Astrocyte of the hippocampus (primary cell): ENCODE measurements around the gene RAP1GAP.
"Not testable (repeated sequence)": the region's sequence is repeated elsewhere in the genome, so short reads cannot be mapped to it uniquely, and the experiment has no call there.

Experiments used
- DNase-seq: peaks from one replicate; pipeline ENCODE4 v3.0.0; 2011; ENCODE audit warnings: low read depth, low spot score

RAP1GAP gene

DNA sequence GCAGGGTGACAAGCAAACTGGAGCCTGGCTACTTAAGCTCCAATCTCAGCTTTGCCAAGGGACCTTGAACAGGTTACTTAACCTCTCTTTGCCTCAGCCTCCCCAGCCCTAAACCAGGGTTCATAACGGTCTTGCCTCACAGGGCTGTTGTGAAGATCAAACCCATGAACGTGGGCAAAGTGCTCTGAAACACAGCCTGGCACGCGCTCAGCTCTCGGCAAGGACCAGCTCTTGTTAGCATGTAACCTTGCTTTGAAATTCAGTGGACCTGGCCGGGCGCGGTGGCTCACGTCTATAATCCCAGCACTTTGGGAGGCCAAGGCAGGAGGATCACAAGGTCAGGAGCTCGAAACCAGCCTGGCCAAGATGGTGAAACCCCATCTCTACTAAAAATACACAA lies 24.8 kb downstream of the RAP1GAP start:
- DNase-seq, result no peak

GRCh38 chr1:21643624-21644023 lies 25.5 kb downstream of the RAP1GAP start:
- DNase-seq, result no peak

DNA sequence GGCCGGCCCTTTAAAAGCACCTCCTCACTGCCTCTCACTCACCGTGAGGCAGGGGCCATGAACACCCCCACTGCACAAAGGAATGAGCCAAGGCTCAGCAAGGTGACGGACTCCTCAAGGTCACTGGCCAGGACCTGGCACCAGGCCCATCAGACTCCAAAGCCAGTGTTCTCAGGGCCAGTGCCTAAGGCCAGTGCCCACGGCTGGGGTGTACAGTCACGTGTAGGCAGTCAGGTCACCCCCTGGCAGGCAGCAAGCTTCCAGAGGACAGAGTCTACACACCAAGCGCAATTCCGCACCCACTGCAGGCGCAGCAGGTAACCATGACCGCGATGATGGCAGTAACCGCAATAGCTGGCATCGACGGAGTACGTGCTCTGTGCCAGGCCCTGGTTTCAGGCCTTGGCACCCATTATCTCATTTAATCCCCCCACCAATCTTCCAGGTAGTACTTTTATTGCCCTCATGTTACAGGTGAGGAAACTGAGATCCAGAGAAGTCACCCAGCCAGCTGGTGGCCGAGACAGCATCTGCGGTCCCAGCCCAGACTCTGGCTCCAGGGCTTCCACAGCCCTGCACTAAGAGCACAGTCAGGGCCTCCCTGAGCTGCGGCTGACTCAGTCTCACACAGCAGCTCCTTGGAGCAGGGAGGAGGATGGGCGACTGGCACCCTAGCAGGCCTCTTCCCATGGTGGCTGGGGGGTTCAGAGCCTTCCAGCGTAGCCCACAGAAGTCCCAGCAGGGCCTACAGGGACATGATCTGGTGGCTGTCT lies 27.0 kb downstream of the RAP1GAP start:
- no peak for DNase-seq

- no peak for DNase-seq
Measured at GRCh38 chr1:21641537-21641936, 27.6 kb downstream of the RAP1GAP start.

DNA sequence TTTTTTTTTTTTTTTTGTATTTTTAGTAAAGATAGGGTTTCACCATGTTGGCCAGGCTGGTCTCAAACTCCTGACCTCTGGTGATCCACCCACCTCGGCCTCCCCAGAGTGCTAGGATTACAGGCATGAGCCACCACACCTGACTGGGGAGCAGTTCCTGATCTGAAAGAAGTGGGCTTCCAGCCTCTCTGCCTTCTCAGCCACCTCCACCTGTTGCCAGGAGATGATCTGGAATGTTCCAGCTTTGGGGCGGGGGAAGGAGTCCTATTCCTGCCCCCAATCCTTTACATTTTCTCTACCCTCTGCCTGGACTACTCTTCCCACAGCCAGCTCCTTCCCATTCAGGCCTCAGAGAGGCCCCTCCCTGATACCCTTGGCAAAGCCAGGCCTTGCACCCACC lies 28.1 kb downstream of the RAP1GAP start:
- DNase-seq, result no peak

DNA sequence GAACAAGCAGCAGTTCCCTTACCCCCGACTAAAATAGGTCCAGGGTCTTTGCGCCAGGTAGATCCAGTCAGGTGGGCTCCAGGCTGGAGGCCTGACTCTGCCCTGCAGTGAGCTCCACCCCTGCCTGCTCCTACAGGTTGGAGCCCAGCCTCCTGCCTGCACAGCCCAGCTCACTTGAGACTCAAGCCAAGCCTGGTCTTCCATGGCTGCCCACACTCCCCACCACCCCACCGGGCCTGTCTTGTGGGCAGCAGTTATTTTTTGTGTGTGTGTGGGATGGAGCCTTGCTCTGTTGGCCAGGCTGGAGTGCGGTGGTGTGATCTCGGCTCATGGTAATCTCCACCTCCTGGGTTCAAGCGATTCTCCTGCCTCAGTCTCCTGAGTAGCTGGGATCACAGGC lies 28.5 kb downstream of the RAP1GAP start:
- no peak for DNase-seq

DNA sequence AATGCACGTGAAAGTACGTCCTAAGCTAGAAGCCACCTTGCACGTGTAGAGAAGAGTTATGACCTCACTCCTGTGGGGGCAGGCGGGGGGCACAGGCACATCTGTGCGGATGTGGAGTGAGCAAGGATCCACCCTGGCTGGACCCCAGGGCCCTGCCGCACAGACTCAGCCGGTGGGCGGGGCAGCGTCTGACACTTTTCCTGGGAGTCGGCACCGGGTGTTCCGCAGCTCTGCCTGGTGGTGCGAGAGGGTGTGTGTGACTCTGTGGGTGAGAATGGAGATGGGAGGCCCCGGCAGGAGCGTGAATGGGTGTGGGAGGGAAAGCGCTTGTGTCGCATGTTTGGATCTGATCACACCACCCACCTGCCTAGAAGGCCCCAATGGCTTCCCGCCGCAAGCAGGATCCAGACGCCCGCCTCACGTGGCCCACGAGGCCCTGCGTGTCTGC lies 29.5 kb downstream of the RAP1GAP start:
- no peak for DNase-seq

DNA sequence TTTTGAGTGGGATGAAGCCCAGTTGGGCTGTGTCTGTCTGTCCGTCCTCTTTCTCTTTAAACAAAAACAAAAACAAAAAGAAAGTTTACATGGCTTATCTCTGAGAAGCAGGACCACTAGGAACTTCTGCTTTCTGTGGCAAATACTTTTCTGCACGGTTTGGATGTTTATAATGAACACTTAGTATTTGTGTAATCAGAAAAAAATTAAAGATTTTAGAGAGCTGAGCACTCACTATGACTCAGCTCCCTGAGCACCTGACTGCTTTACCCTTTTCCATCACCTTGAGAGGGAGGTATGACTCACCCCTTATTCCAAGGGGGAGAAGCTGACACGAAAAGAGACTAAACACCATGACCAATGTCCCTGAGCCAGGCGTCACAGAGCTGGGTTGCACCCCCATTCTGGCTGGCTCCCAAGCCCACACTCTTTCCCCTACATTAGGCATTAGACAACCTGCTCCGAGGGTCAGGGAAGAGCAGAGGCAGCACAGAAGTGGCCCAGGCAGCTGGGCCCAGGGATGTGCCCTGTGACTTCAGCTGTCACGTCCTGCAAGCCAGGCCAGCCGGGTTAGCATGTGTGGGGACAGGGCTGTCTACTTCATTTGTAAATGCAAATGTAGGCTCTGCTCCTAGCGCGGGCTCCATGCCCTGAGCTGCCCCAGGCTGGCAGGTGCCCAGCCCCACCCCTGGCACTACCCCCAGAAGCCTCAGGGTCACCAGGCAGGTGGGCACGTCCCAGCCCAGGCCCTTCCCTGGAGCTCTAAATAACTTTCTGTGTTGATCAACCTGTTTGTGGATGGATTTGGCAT lies 30.4 kb downstream of the RAP1GAP start:
- DNase-seq, result peak; percentile 79

DNA sequence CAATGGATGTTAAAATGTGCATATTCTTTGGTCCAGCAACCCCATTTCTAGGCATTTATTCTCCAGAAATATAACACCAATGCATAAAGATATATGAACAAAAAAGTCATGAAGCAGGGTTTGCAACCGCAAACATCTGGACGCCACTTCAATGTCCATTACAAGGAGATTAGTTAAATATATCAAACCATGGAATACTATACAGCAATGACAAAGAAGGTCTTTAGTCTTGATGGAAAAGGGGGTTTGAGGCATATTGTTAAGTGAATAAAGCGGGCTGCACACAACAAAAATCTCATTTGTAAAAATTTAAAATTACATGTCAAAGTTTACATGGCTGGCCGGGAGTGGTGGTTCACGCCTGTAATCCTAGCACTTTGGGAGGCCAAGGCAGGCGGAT lies 31.6 kb downstream of the RAP1GAP start:
- no peak for DNase-seq

DNA sequence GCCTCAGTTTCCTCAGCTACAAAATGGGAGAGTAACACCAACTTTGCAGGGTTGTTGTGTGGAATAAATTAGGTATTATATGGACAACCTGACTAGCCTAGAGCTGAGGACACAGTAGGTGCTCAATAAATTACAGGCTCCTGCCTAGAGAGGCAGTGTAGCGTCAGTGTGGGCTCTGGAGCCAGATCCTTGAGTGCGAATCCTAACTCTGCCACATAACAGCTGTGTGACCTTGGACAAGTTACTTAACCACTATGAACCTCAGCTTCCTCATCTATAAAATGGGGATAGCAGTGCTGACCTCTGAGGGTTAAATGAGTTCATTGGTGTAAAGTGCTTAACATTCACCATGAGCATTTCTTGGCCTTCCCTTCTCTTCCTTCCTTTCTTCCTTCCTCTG lies 33.1 kb downstream of the RAP1GAP start:
- DNase-seq, result no peak

DNA sequence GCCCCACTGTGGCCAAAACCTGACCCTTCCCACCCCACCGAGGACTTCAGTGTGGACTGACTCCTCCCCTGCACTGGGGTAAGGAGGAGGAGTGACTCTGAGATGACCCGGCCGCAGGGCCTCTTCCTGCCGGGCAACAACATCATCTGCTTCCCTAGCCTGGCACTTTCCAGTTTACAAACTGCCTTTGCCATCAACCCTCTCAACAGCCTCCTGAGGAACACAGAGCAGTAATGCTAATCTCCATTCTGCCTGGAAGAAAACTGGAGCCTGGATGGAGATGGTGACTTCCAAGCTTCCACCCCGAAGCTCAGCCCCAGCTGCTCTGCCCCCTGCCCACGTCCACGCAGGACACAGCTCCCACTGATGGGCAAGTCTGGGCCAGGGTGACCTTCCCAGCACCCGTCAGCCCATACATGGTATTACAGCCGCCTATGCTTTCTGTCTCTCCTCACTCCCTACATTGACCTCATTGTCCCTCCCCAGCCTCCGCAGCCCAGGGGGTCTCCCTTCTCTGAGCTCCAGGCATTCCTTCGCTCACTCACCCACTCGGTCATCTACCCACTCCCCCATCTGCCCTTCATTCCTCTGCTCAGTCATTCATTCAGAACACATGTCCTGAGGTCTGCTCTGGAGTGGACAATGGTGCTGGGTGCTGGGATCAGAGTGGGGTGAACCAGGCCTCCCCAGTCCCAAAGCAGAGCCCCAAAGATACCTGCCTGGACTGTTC lies 34.2 kb downstream of the RAP1GAP start:
- no peak for DNase-seq

DNA sequence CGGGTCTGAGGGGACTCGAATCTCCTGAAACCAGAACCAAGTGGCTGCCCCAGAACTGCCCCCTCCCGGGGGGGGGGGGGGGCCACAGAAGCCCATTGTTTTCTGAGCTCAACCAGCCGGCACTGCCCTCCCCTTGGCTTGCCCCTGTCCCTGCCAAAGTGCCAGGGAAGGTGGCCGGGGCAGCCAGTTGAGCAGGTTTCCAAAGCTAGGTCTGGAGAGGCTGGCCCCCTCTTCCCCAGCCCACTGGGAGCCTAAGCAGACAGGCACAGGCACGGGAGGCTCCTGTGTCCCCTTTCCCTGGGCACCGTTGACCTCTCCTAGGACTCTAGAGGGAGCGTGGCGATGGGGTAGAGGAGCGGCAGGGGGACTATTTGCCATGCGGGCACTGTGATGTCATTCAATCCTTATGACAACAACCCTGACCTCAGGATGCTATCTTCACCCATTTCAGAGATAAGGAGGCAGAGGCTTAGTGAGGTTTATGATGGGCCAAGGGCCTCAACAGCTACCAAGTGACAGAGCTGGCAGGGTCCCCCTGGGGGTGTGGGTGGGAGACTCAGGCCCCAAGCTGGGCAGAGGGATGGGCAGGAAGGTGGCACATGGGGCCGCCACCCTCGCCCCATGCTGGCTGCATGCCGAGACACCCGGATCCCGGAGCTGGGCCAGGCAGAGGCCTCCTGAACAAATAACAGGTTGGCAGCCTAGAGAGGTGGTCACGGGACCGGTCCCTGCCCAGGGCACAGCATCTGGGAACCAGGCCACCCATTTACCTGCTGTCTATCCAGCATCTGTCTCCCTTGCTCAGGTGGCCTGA lies 35.0 kb downstream of the RAP1GAP start:
- DNase-seq, result no peak

- no peak for DNase-seq
Measured at GRCh38 chr1:21633141-21633755, 35.9 kb downstream of the RAP1GAP start.

DNA sequence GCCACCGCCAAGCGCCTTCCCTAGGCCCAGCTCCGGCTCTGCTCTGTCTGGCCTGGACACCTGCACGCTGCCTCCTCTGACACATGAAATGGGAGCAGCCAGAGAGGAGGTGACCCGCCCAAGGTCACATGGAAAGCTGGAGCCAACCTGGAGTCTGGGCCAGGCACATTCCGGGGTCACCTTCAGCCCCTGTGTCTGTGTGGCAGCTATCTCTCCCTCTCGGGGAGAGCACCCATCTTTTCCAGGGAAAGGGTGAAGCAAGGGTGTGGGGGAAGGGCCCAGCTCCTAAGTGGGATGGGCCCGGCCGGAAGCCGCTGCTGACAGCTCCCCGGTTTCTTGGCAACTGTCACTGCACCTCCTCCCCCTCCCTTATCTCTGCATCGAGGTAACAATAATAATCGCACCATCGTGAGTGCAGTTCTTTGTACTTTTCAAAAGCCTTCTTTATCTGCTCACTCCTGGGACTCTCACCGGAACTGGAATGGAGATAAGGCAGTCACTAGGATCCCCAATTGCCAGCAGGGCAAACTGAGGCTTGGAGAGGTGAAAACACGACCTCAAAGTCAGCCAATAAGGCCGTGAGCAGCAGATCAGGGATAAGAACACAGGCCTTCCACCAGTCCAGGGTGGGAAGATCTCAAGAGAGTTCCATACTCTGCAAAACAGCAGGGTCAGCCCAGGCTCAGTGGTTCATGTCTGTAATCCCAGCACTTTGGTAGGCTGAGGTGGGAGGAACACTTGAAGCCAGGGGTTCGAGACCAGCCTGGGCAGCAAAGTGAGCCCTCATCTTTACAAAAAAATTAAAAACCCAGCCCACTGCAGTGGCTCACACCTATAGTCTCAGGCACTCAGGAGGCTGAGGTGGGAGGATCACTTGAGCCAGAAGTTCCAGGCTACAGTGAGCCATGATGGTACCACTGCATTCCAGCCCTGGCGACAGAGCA lies 36.9 kb downstream of the RAP1GAP start:
- DNase-seq, result no peak

GRCh38 chr1:21631590-21631943 lies 37.6 kb downstream of the RAP1GAP start:
- not testable (repeated sequence) for DNase-seq

DNA sequence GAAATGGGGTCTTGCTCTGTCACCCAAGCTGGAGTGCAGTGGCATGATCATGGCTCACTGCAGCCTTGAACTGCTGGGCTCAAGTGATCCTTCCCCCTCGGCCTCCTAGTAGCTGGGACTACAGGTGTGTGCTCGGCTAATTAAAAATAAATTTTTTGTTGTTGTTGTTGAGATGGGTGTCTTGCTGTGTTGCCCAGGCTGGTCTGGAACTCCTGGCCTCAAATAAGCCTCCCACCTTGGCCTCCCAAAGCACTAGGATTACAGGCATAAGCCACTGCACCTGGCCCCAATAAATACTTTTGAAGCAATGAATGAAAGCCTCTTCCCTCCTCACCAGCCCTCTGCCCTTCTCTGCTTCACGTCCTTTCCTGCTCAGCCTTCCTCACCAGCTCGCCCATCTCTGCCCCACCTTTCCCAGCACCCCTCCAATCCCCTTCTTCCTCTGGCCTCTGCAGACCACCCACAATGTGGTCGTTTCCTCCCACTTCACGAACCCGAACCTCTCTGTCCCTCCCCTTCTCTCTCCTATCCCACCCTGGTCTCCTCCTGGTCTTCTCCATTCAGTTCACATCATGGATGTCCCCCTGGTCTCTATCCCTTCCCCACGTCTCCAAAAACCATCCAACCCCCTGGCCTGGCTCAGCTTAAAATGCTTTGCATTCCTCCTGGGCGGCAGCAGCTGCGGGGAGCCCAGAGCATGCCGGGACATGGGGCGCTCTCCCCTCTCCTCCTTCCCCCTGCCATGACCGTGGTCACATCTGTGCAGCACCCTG lies 38.4 kb downstream of the RAP1GAP start:
- DNase-seq, result peak; percentile 15

DNA sequence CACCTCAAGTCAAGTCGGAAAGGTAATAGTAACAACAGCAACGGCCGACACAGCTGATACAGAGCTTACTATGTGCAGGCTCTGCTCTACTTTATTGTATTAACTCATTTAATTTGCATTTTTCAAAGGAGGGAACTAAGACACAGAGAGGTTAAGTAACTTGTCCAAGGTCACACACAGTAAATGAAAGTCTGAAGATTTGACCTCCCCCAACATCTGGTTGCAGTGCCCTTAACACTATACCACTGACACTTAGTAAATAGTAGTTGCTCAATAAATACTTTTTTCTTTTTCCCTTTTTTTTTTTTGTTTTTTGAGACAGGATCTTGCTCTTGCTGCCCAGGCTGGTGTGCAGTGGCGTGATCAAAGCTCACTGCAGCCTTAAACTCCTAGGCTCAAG lies 39.2 kb downstream of the RAP1GAP start:
- DNase-seq, result no peak

GRCh38 chr1:21628798-21629393 lies 40.3 kb downstream of the RAP1GAP start:
- no peak for DNase-seq

GRCh38 chr1:21626921-21627339 lies 42.2 kb downstream of the RAP1GAP start:
- no peak for DNase-seq
